Limb (tissue), 2 donors: ENCODE data around the gene KCNMB4.
"Not testable (repeated sequence)": the region's sequence is repeated elsewhere in the genome, so short reads cannot be mapped to it uniquely, and the experiment has no call there.

Experiments used
- DNase-seq, 2 donors: peaks; one replicate each; pipeline ENCODE4 v3.0.0-alpha.2; 2016; ENCODE audit errors: extremely low spot score in 2 of 2

The KCNMB4 gene

DNA sequence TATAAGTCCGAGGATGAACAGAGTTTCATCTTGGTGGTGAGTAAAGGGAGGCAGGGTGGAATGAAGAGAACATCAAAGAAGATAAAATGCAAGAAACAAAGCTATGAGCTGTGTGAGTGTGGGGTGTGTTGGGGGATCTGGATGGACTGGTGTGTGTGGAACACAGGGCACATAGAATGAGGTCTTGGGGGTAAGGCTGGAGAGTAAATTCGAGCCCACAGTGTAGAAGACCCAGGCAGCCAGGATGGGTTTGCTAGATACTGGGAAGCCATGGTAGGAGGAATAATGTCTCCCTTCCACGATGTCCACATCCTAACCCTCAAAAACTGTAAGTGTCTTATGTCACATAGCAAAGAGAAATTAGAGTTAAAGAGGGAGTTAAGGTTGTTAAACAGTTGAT, 6.8 kb downstream of the KCNMB4 start:
- DNase-seq = no peak

DNA sequence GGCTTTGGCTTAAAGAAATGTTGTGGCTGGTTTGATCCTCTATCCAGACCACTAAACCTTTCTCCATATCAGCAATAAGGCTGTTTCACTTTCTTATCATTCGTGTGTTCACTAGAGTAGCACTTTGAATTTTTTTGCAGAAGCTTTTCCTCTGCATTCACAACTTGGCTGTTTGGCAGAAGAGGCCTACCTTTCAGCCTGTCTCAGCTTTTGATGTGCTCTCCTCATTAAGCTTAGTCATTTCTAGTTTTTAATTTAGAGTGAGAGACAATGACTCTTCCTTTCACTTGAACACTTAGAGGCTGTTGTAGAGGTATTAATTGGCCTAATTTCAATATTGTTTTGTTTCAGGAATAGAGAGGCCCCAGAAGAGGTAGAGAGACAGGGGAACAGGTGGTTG, 13.8 kb downstream of the KCNMB4 start:
- no peak for DNase-seq

DNA sequence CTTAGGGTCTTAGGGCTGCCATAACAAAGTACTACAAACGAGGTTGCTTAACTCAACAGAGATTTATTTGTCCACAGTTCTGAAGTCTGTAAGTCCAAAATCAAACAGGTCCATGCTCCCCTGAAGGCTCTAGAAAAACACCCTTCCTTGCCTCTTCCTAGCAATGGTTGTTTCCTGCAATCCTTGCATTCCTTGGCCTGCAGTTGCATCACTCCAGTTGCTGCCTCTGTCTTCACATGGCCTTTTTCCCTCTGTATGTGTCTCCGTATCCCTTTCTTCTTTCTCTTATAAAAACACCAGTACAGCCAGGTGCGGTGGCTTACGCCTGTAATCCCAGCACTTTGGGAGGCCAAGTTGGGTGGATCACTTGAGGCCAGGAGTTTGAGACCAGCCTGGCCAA, 17.4 kb downstream of the KCNMB4 start:
- no peak for DNase-seq

DNA sequence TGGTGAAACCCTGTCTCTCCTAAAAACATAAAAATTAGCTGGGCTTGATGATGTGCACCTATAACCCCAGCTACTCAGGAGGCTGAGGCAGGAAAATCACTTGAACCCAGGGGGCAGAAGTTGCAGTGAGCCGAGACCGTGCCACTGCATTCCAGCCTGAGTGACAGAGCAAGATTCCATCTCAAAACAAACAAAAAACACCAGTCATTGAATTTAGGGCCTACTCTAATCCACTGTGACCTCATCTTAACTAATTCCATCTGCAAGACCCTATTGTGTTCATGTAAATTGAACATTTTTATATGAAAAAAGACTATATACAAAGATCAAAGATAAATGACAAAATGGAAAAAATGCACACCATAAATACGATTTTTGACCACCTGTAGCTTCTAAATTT, 17.8 kb downstream of the KCNMB4 start:
- no peak for DNase-seq

DNA sequence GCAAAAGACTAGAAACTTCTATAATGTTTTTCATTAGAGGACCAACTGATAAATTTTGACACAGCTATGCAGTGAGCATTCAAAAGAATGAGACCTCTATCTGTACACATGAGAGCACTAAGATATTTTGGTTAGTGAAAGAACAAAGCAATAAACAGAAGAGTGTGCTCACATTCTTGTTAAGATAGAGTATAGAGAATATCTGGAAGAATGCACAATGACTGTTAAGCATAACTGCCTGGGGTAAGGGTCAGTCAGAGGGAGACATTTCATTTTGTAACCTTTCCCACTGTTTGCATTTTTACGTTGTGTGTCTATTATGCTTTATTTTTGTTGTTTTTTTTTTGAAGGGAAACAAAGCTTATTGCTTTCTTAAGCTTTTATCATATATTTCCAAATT, 20.7 kb downstream of the KCNMB4 start:
- no peak for DNase-seq

DNA sequence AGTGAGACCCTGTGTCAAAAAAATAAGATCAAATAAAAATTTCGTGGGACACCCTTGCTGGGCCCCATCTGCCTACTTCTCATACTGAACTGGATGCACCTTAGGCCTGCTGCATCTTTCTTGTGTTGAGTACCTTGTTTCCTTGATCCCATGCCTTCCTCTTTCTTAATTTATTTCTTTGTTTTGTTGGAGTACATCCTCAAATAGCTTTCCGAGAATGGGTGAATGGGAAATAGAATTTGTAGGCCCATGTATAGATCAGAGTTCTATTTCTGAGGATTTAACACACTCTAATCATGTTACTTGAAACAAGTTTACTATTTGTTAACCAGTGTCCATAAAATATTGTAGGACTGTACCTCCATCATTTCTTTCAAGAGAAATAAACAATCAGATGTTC, 23.6 kb downstream of the KCNMB4 start:
- no peak for DNase-seq

DNA sequence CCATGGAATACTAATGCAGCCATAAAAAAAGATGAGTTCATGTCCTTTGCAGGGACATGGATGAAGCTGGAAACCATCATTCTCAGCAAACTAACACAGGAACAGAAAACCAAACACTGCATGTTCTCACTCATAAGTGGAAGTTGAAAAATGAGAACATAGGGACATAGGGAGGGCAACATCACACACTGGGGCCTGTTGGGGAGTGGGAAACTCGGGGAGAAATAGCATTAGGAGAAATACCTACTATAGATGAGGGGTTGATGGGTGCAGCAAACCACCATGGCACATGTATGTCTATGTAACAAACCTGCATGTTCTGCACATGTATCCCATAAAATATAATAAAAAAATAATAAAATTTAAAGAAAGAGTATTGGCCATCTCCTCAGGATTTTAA, 26.5 kb downstream of the KCNMB4 start:
- DNase-seq = not testable (repeated sequence)

DNA sequence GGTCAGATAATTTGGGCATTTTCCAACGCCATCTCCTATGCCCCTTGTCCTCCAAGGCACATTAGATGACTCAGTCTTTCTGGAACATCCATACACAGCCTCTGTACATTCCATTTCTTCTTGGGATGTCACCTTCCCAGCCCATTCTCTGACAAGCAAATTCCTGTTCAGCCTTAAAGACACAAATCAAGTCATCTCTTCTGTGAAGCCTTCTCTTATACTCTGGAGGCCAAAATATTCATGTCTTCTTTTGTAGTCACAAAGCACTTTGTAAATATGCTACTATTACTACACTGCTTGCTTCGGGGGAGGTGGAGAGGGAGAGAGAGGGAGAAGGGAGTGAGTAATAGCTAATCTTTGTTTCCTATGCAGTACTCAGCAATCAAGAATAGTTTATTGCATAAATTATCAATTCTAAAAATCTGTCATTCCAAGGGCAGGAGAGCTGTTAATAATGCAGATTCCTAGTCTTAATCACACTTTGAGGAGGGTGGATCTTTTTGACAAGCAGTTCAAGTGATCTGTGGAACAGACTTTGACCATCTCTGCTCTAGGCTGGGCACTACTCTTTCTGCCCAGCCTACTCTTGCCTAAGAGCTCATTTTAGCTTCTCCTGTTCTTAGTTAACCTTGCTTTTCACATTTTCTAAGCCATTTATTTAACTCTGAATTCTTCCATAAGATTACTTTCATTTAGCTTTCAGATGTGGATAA, 27.9 kb downstream of the KCNMB4 start:
- no peak for DNase-seq

DNA sequence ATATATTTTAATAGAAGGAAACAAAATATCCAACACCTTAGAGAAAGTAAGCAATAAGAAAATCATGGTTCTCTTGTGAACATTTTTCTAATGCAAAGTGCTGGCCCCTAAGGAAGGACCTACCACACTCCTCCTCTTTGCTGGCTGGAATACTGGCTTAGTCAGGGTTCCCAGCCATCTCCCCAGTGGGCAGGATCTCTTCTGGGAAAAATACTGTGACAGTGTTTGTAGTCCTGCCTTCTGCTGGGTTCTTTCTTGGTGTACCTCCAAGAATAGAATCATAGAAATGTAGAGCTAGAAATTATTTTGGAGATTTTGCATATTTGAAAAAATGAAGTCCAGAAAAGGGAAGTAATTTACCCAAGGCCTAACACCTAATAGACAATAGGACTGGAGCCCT, 31.9 kb downstream of the KCNMB4 start:
- no peak for DNase-seq

DNA sequence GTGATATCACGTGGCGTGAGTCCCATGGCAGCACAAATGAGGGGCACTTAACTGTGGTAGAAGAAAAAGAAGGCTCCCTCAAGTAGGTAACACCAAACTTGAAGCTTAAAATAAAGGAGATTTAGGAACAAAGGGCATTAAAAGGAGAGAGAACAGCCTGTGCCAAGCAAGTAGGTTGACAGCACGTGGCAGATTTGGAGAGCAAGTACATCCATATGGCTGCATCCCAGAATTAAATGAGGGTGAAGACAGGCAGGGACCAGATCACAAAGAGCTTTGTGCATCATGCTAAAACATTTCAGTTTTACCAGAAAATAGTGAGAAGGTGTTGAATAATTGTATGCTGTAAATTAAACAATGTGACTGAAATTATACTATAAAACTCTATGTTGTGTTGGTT, 32.8 kb downstream of the KCNMB4 start:
- DNase-seq = no peak

DNA sequence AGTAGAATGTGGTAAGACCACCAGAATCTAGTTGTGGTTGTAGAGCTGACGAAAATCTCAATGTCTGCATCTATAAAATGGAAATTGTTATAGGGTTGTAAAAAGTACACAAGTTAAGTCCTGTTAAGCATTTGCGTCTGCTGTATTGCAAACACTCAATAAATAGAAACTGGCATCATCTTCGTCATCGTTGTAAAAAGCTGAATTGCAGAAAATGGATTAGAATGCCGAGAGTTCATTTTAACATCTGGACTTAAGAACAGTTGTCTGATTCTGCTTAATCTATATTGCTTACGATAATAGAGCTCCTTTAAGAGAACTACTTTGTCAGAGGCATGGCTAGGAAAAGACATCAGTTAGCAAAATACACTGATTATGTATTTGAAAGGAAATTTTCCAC, 33.2 kb downstream of the KCNMB4 start:
- no peak for DNase-seq

DNA sequence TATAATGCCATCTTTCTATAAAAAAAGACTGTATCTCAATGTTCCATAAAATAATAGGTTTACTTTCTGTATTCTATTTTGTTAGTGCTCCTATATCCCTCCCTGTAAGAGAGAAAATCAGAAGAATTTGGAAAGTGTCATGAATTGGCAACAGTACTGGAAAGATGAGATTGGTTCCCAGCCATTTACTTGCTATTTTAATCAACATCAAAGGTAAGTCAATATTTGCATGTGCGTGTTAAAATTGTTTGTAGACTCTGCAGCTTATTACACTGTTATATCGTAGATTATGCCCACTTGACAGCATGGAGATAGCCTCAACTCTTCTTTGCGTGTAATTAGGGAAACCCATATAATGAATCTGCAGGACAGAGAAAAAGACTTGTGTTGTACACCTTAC, 34.0 kb downstream of the KCNMB4 start:
- DNase-seq = no peak

DNA sequence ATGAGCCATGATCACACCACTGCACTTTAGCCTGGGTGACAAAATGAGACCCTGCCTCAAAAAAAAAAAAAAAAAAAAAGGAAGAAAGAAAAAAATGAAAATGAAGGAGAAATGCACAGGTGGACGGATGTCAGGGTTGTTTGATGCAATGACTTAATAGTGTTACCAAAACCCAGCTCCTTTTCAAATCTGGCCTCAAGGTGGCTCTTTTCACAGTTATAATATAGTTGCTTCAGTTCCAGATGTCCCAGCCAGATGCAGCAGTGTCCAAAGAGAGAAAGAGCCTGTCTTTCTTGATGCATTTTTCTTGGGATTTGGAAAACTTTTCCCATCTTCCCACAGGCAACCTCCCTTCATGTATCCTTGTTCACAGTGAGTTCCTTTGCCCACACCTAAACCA, 36.5 kb downstream of the KCNMB4 start:
- DNase-seq = no peak

DNA sequence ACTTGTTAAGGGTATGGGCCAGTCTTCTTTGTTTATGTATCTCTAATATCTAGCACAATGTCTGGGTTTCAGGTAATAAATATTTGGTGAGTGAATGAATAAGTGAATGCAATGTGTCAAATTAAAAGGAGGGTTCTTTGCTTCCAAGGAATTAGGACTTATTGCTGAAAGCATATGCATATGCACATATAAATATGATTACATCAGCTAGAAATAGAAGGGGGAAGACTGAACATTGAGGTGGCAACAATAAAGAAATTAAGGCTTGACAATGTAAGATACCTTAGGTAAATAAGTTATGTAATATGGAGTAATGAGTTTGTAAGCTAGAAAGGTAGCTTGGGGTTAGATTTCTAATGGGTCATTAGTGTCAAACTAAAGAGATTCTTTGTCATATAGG, 37.7 kb downstream of the KCNMB4 start:
- DNase-seq = no peak

DNA sequence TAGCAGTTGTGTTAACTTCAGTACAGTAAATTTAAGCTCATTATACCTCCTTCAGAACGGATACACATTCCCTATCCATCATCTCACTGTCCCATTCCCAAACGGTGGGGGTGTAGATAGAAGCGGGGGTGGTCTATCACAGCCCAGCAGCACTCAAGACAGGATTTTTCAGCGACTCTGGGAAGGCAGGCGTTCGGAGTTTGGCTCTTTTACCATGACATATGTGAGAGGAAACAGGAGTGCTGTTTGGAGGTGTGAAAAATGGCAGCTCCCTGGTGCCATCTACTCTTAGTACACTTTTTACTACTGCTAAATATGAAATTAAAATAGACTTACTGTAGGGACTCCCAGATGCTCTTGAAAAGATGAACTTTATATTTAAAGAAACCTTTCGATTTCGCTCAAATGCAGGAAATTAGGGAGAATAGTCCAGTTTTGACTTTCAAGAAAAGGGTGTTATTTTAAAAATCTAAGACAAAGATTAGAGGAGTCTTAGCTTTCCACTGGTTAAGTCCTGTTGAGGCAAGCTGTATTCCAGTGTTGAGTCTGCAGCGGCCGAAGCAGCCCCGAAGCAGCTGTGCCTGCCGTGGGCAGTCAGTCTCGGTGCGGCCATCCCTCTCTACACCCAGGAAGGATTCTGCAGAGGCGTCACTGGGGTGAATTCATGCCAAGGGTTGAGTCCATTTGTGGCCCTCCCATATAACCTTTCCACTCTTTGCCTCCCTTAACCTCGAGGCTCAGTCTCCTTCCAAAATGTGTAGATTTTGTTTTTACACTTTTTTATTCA, 42.1 kb downstream of the KCNMB4 start:
- DNase-seq = no peak

DNA sequence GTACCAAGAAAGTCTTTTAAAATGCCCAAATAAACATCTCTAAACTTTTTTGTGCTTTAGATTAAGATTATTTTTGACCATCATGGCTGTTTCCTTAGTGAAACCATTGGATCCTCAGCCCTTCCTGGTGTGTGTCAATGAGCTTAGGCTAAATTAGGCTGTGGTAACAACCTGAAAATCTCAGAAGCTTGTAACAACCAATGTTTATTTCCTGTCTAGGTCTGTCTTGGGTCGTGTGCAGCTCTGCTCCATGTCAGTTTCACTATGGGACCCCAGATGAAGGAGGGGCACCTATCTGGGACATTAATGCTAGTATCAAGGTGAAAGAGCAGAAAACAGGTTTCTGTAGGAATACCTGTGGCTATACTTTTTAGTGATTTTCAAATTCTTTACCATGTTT, 49.9 kb downstream of the KCNMB4 start:
- no peak for DNase-seq

DNA sequence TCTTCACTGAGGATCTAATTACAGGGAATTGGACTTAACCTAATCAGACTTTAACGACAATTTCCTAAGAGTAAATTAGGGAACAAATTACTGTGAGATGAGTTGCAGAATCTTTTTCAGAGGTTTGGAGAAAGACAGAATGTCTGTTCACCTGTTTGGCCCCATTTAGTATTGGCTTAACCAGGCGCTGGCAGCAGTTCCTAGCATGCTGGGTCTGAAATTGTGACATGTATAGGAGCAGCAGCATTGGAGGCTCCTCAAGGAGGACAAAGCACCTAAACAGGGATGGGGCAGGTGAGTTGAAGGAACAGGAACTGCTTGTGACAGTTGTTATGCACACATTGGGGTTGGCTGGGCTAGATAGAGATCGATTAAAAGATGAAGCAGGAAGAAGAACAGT, 51.0 kb downstream of the KCNMB4 start:
- no peak for DNase-seq

DNA sequence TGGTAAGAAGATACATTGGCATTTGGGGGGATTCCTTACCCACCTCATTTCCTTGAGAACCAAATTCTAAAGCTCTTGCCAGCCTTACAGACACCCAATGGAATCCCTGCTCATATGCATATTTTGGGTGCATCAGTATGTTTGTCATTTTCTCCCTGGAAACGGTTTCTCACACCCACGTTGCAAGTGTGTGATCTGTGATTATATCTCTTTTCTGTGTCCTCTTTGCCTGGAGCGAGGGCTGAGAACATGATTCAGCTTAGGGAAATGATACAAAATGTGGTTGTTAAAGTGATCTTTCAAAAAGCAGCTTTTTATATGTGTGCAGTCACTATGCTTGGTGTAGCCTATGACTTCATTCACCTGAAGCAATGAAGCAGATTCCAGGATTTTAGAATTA, 52.0 kb downstream of the KCNMB4 start:
- DNase-seq = no peak

DNA sequence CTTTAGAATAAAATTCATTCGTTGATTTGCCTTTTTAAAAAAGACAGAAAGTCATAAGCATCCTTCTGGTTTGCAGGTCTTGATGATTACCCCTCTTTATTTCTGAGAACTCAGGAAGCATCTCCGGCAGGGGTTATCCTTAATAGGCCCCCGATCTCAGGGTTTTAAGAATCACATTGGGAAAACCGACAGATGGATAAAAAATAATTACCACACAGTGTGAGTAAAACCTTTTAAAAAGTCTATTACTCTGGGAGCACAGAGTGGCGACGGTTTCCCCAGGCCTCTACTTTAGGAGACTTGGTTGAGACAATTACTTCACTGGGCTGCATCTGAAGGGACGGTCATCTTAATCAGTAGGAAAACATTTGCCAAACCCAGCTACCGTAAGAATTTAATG, 56.5 kb downstream of the KCNMB4 start:
- no peak for DNase-seq

DNA sequence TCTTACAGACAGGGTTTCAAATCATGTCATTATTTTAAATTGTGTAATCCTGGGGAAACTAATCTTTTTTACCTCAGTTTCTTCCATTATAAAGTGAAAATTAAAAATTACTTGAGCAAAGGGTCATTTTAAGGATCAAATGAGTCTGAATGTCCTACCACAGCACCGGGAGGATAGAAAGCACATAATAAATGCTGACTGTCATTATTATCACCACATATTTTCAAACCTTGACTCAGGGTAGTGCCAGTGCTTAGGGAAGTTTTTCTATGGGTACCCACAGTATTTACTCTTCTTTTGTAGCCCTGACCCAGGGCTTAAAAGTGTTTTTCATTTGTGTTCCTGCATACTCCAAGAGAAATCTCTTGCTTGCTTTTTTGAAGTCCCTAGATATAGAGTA, 60.5 kb downstream of the KCNMB4 start:
- no peak for DNase-seq

DNA sequence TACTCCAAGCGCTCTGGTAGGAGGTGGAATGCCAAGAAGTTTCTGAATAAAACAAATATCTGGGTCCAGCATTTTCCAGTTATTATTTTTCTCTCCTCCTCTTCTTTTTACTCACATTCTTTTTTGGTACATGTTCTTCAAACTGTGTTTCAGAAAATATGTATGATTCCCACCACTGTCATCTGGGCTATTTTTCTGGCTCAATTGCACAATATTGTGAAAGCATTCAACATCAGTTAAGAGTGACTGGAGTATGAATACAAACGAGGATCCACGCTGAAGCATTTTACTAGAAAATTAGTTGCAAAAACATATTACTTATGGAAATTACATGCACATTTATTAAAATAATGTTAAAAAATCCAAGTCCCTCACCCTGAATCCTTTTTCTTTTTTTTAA, 61.5 kb downstream of the KCNMB4 start:
- no peak for DNase-seq

DNA sequence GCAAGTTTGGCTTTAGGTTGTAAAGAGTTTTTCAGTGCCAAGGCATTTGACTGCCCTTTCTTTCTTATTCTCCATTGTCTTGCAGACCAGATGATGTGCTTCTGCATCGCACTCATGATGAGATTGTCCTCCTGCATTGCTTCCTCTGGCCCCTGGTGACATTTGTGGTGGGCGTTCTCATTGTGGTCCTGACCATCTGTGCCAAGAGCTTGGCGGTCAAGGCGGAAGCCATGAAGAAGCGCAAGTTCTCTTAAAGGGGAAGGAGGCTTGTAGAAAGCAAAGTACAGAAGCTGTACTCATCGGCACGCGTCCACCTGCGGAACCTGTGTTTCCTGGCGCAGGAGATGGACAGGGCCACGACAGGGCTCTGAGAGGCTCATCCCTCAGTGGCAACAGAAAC, 64.3 kb downstream of the KCNMB4 start:
- no peak for DNase-seq

DNA sequence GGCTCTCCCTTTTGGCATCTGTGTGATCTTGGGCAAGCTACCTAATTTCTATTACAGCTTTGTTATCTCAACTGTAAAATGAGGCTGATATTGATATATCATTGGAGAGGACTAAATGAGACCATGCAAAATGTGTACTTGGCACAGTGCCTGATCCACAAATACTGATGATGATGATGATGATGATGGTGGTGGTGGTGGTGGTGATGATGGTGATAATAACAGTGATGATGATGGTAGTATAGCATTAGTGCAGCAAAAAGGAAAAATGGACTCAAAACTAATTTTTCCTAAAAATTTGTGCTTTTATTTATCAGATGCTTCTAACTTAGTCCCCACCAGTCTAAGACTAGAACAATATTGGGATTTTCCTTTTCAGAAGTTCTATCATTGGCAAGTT, 70.7 kb downstream of the KCNMB4 start:
- DNase-seq = no peak
